ENCODE measurements around the gene CBFA2T3.

The CBFA2T3 gene

DNA sequence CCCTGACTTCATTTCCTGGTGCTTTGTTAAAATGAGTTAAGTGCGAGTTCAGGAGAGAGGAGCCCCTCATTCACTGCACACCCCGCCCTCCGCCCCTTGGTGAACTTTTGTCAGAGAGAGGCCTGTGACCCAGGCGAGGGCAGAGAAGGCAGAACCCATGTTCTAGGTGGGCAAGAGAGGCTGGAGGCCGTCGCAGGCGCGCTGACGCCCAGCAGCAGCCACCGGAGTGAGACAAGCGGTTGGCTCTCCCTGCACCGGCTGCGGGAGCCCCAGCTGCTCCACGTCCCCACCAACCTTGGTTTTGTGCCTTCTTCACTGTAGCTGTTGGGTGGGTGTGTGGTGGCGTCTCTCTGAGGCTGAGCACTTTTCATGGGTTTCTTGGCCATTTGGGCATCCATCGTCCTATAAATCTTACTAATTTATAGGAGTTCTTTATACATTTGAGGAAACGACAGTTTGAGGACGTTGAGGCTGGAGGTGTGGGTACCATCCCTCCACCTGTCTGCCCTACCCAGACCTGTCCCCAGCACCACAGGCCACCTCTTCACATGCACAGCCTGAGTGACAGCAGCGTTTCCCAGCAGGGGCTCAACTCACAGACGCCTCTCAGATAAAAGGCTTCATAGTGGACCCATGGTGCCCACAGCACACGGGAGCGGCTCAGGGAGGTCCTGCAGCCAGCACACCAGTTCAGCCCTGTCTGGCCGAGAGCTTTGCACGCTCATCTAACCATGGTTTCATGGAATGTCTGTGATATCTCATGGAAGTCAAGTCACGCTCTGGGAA lies 45.2 kb upstream of the CBFA2T3 start:
- no peak for DNase-seq (ENCODE audit: low read depth)
- no peak overlapping the region for H3K4me3 ChIP-seq (ENCODE audit: control insufficient read depth, low read depth, low read length)
- TF ChIP-seq, protein P1, sequence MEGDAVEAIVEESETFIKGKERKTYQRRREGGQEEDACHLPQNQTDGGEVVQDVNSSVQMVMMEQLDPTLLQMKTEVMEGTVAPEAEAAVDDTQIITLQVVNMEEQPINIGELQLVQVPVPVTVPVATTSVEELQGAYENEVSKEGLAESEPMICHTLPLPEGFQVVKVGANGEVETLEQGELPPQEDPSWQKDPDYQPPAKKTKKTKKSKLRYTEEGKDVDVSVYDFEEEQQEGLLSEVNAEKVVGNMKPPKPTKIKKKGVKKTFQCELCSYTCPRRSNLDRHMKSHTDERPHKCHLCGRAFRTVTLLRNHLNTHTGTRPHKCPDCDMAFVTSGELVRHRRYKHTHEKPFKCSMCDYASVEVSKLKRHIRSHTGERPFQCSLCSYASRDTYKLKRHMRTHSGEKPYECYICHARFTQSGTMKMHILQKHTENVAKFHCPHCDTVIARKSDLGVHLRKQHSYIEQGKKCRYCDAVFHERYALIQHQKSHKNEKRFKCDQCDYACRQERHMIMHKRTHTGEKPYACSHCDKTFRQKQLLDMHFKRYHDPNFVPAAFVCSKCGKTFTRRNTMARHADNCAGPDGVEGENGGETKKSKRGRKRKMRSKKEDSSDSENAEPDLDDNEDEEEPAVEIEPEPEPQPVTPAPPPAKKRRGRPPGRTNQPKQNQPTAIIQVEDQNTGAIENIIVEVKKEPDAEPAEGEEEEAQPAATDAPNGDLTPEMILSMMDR (IDR thresholded peaks at IDR 0.05; ENCODE audit: control insufficient read depth, insufficient read depth, low read depth, low read length, missing control alignments) = no peak

DNA sequence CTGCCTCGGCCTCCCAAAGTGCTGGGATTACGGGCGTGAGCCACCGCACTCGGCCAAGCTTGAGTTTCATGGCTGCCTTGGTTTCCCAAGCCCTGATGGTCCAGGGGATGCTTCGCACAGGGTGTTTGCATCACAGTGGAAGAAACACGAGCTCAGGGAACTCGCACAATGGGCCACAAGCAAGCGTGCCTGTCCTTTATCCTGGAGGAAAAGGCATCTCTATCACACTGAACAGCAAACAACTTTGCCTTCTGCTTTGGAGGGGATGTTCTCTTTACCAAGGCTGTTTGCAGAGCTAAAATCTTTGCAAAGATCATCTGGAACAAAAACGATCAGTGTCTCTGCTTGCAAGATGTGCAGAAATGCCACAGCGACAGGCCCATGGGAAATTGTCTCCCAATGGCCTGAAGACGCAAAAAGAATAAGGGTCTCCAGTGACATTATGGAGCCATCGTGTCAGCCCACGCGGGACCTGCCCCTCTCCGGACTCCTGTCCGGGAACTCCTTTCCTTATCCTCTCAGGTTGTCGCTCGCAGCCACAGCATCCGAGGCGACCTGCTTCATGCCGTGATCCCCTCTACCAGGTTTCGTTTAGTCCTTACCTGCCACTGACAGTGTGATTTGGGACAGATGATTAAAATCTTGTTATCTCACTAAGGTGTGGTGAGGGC lies 44.1 kb upstream of the CBFA2T3 start:
- TF ChIP-seq, protein P1 (IDR thresholded peaks at IDR 0.05; ENCODE audit: control insufficient read depth, insufficient read depth, low read depth, low read length, missing control alignments) = no peak
- no peak for DNase-seq (ENCODE audit: low read depth)
- H3K4me3 ChIP-seq (ENCODE audit: control insufficient read depth, low read depth, low read length) = no peak overlapping the region

DNA sequence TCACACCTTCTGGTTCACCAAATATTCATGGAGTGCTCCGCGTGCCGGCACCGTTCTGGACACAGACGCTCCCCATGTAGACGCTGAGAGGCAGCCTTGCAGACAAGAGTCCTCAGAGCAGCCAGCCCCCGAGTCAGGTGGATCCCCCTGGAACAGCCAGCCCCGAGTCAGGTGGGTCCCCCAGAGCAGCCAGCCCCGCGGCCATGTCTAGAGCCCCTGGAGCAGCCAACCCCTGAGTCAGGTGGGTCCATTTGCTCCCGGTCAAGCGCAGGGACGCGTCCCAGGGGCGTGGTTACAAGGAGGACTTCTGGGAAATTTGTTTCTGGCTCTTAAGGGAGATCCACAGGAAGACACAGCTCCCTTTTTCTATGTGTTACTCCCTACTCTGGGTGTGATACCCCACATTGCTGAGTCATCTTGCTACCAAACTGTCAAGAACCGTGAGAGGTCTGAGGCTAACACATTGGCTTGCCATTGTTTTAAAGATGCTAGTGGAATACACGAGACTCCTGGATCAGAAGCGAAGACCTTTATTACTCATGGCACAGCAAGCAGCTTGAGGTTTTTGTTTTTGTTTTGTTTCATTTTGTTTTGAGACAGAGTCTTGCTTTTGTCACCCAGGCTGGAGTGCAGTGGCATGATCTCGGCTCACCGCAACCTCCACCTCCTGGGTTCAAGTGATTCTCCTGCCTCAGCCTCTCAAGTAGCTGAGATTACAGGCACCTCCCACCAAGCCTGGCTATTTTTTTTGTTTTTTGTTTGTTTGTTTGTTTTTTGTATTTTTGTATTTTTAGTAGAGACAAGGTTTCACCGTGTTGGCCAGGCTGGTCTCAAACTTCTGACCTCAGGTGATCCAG lies 43.3 kb upstream of the CBFA2T3 start:
- TF ChIP-seq, protein P1 (IDR thresholded peaks at IDR 0.05; ENCODE audit: control insufficient read depth, insufficient read depth, low read depth, low read length, missing control alignments) = no peak
- no peak for DNase-seq (ENCODE audit: low read depth)
- H3K4me3 ChIP-seq (ENCODE audit: control insufficient read depth, low read depth, low read length) = no peak overlapping the region

DNA sequence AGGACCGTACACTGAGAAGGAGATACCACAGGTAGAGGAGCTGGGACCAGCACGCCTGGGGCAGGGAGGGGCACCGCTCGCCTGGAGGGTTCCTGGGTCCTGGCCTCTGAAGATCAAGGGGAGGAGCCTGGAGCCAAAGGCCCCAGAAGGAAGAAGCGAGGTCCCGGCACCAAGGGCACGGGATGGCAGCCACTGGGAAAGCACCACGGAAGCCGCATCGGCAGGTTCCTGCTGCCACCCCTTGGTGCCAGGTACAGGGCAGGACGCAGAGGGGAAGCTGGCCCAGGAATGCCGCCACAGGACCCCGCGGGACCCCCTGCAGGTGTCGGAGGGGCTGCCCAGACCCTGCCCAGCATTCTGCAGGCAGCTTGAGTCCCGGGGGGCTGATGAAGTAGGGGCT lies 42.5 kb upstream of the CBFA2T3 start:
- H3K4me3 ChIP-seq (ENCODE audit: control insufficient read depth, low read depth, low read length) = no peak overlapping the region
- DNase-seq (ENCODE audit: low read depth) = no peak
- TF ChIP-seq, protein P1 (IDR thresholded peaks at IDR 0.05; ENCODE audit: control insufficient read depth, insufficient read depth, low read depth, low read length, missing control alignments) = no peak

DNA sequence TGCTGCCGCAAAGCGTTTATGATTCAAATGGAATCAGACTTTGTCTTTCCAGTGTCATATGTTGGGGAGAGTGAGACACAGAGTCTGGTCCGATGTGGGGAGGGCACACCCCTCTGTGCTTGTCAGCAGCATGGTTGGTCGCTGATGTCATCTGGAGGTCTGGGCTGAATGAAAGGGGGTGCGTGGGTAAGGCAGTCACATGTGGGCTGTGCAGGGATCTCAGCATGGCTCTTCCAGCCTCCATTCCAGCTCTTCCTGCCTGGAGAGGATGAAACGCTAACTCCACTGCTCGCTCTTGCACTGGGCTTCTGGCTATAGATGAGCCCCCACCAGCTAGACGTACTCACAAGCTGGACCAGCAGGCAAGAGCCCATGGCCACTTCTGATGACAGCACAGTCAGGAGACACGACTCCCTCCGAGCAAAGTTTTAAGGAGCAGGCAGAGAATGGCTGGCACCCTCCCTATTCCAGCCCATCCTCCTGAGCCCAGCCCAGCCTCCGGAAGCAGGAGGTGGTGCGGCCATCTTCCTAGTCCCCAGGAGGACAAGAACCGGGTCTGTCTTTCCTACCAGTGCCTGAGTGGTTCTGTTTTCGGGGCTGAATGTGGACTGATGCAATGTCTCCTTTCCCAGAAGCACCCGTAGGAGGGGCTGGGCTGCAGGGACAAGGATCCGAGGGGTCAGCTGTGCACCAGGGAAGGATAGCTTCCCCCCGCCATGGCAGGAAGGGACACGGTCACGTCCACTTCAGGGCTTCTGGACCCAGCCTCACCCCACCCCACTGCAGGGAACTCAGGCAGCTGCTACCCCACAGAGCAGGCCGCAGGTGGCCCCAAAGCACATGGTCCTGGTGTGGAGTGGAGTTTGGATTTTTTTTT lies 41.5 kb upstream of the CBFA2T3 start:
- TF ChIP-seq, protein P1 (IDR thresholded peaks at IDR 0.05; ENCODE audit: control insufficient read depth, insufficient read depth, low read depth, low read length, missing control alignments) = no peak
- no peak overlapping the region for H3K4me3 ChIP-seq (ENCODE audit: control insufficient read depth, low read depth, low read length)
- no peak for DNase-seq (ENCODE audit: low read depth)
